Caco-2 (cell line): ENCODE results near the gene SBDS. TPM values are rescaled to one million over a fixed set of nuclear protein-coding genes. Genes with fewer than 3 reads are reported as not detected.
"Not testable (repeated sequence)": the region's sequence is repeated elsewhere in the genome, so short reads cannot be mapped to it uniquely, and the experiment has no call there.

Source experiments
- BruUV-seq: library from RNA; stranded (reverse); fragments of 400-500 nt; replicated peaks from 2 replicates; lab custom pipeline; 2021; lab: Mats Ljungman, UMichigan
- CTCF ChIA-PET: fragments of 300-600 bp; sonication (Branson Sonifier 250); formaldehyde crosslinking; loops from one replicate; lab custom pipeline; 2022; ENCODE audit warnings: antibody characterized with exemption; lab: Charles Lee
- POLR2A ChIA-PET: fragments of 300-600 bp; sonication (Branson Sonifier 250); formaldehyde crosslinking; loops from one replicate; lab custom pipeline; 2022; ENCODE audit warnings: antibody characterized with exemption; lab: Charles Lee
- DNase-seq, 2 experiments: peaks; one replicate each; pipeline versions ENCODE4 v3.0.0 to v3.0.0-alpha.2; 2020 to 2022
- H3K27me3 ChIP-seq: replicated peaks from 2 replicates; pipeline ENCODE4 v1.6.0; 2011; ENCODE audit warnings: low read length; ENCODE audit not compliant: control insufficient read depth, insufficient read depth
- H3K36me3 ChIP-seq: 2 replicates; pipeline ENCODE4 v1.5.1; 2011; ENCODE audit warnings: low read length; ENCODE audit not compliant: control insufficient read depth, insufficient read depth
- H3K4me1 ChIP-seq: fragments of 250-450 bp; sonication (Bioruptor Pico); 2 replicates; pipeline ENCODE4 v1.5.1; 2020; ENCODE audit warnings: mild to moderate bottlenecking
- H3K4me3 ChIP-seq: 2 replicates; pipeline ENCODE4 v1.5.1; 2011; ENCODE audit warnings: low read depth, mild to moderate bottlenecking, control low read depth, low read length
- H3K9me3 ChIP-seq: fragments of 250-450 bp; sonication (Bioruptor Pico); 2 replicates; pipeline ENCODE4 v1.5.1; 2020; ENCODE audit warnings: mild to moderate bottlenecking, moderate library complexity
- H3K27ac Mint-ChIP-seq: one replicate; pipeline ENCODE4 v1.8.0; 2022; ENCODE audit warnings: mixed read lengths; ENCODE audit not compliant: unreplicated experiment
- H3K27me3 Mint-ChIP-seq: one replicate; pipeline ENCODE4 v1.8.0; 2022; ENCODE audit warnings: mixed read lengths; ENCODE audit not compliant: insufficient read depth, unreplicated experiment
- H3K36me3 Mint-ChIP-seq: one replicate; pipeline ENCODE4 v1.8.0; 2022; ENCODE audit warnings: mild to moderate bottlenecking, mixed read lengths; ENCODE audit not compliant: insufficient read depth, unreplicated experiment
- H3K4me1 Mint-ChIP-seq: one replicate; pipeline ENCODE4 v1.8.0; 2022; ENCODE audit warnings: low read depth, mixed read lengths; ENCODE audit not compliant: unreplicated experiment
- H3K4me3 Mint-ChIP-seq: one replicate; pipeline ENCODE4 v1.8.0; 2022; ENCODE audit warnings: mild to moderate bottlenecking, moderate library complexity, mixed read lengths; ENCODE audit not compliant: unreplicated experiment
- H3K9me3 Mint-ChIP-seq: one replicate; pipeline ENCODE4 v1.8.0; 2022; ENCODE audit warnings: mixed read lengths; ENCODE audit not compliant: unreplicated experiment
- CTCF ChIP-seq, 2 experiments: fragments of 200-600 bp in 1 of 2; IDR thresholded peaks; 1 replicate in 1 of 2; 2 replicates in 1 of 2; pipeline versions ENCODE4 v1.5.1 to v1.8.0; 2011 to 2022; ENCODE audit warnings: antibody characterized with exemption in 1 of 2, control low read depth in 1 of 2, inconsistent platforms in 1 of 2, low read depth in 1 of 2, low read length in 1 of 2, mild to moderate bottlenecking in 1 of 2, moderate library complexity in 1 of 2; ENCODE audit not compliant: insufficient read depth in 1 of 2, severe bottlenecking in 1 of 2, unreplicated experiment in 1 of 2
- intact Hi-C: fragments of 100-400 bp; cut with micrococcal nuclease; formaldehyde crosslinking; loops from one replicate; pipeline ENCODE4 v1.10.0; 2022; ENCODE audit not compliant: unreplicated experiment
- total RNA-seq: library from RNA; stranded (reverse); gene quantifications from 2 replicates; pipeline ENCODE4 v1.2.3, GENCODE V29; 2022

The SBDS gene
- total RNA-seq, 1 experiment from 2014 or later = 130 TPM

- BruUV-seq, H3K4me3 ChIP-seq, H3K4me1 Mint-ChIP-seq, intact Hi-C loops, POLR2A ChIA-PET, H3K27ac Mint-ChIP-seq, H3K4me1 ChIP-seq, H3K27me3 Mint-ChIP-seq, H3K9me3 Mint-ChIP-seq, H3K4me3 Mint-ChIP-seq, H3K9me3 ChIP-seq, DNase-seq, CTCF ChIA-PET, H3K36me3 ChIP-seq, H3K27me3 ChIP-seq: not testable (repeated sequence)
- peaks cover 85% of the 10 kb centered on the region for H3K36me3 Mint-ChIP-seq
Measured at GRCh38 chr7:67009677-67010076, 14.3 kb upstream of the SBDS start.

GRCh38 chr7:67008260-67008659, 12.9 kb upstream of the SBDS start:
- POLR2A ChIA-PET = no interaction called here
- Histone ChIP-seq H3K4me1 (no peaks in the 10 kb centered on the region), H3K4me3 (no peak overlapping the region), H3K9me3 (no peaks in the 10 kb centered on the region), H3K36me3 (no peaks in the 10 kb centered on the region), H3K27me3 (no peaks in the 10 kb centered on the region)
- H3K4me1 Mint-ChIP-seq = no peaks in the 10 kb centered on the region
- no peak overlapping the region for H3K27ac Mint-ChIP-seq
- no peak for TF ChIP-seq CTCF (IDR thresholded peaks at IDR 0.05; ENCODE audit: insufficient read depth in 1 of 2, low read depth in 1 of 2, low read length in 1 of 2, severe bottlenecking in 1 of 2, unreplicated experiment in 1 of 2)
- CTCF ChIA-PET = no interaction called here
- DNase-seq = no peak
- H3K27me3 Mint-ChIP-seq = no peaks in the 10 kb centered on the region
- H3K9me3 Mint-ChIP-seq = no peaks in the 10 kb centered on the region
- BruUV-seq = no TSS peak
- intact Hi-C loops = no loop called here
- H3K4me3 Mint-ChIP-seq = no peak overlapping the region
- peaks cover 80% of the 10 kb centered on the region for H3K36me3 Mint-ChIP-seq

GRCh38 chr7:67006965-67007364, 11.6 kb upstream of the SBDS start:
- no peak for TF ChIP-seq CTCF (IDR thresholded peaks at IDR 0.05; ENCODE audit: insufficient read depth in 1 of 2, low read depth in 1 of 2, low read length in 1 of 2, severe bottlenecking in 1 of 2, unreplicated experiment in 1 of 2)
- Mint-ChIP-seq H3K27ac (no peak overlapping the region), H3K36me3 (peaks cover 80% of the 10 kb centered on the region), H3K27me3 (no peaks in the 10 kb centered on the region), H3K9me3 (no peaks in the 10 kb centered on the region), H3K4me1 (no peaks in the 10 kb centered on the region), H3K4me3 (no peak overlapping the region)
- H3K27me3 ChIP-seq = no peaks in the 10 kb centered on the region
- no peaks in the 10 kb centered on the region for H3K36me3 ChIP-seq
- POLR2A ChIA-PET = interaction anchor here (0.7 kb wide), 1 partner anchor 11 kb away, joined by 9 read pairs; no protein-coding TSS in a partner anchor
- no TSS peak for BruUV-seq
- H3K4me3 ChIP-seq = no peak overlapping the region
- CTCF ChIA-PET = no interaction called here
- H3K4me1 ChIP-seq = no peaks in the 10 kb centered on the region
- DNase-seq = no peak
- intact Hi-C loops = no loop called here
- no peaks in the 10 kb centered on the region for H3K9me3 ChIP-seq

- H3K36me3 ChIP-seq, POLR2A ChIA-PET, DNase-seq, H3K4me3 Mint-ChIP-seq, CTCF ChIA-PET, H3K9me3 ChIP-seq, H3K4me3 ChIP-seq, BruUV-seq, H3K4me1 ChIP-seq, H3K27ac Mint-ChIP-seq, H3K27me3 Mint-ChIP-seq, intact Hi-C loops, H3K4me1 Mint-ChIP-seq, H3K9me3 Mint-ChIP-seq, H3K27me3 ChIP-seq: not testable (repeated sequence)
- peaks cover 54% of the 10 kb centered on the region for H3K36me3 Mint-ChIP-seq
Measured at GRCh38 chr7:67004145-67004544, 8.8 kb upstream of the SBDS start.
